Measurements from ENCODE around the gene CDKN2AIPNL.
"Not testable (repeated sequence)": the region's sequence is repeated elsewhere in the genome, so short reads cannot be mapped to it uniquely, and the experiment has no call there.

The CDKN2AIPNL gene

DNA sequence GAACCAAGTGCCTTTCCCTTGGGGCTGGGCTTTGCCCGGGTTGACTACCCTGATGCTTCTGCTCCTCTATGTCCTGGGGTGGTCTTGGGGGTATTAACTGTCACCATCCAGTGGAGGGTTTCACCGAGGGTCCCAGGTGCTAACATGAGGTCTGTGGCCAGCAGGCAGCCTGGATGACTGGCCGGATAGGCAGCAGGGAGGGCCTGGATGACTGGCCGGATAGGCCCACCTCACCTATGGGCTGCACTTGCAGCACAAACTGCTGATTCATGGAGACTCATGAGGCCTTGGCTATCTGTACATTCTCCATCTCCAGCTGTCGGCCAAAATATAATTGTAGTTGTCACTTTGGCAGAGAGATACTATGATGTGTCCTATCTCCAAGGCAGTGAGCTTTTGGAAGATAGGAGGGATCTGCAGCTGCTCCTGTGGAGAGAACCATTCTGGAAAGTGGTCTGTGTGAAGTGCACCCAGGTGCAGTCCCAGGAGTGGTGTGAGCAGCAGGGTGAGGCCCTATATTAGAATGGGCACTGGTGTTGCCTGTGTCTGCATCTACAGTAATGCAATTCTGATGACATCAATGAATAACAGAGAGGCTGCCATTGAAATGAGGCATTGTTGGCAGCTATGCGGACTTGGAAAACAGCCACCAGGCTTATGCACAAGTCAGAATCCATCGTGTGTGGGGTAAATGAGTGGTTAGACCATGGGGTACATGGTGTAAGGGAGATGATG lies 26.3 kb upstream of the CDKN2AIPNL start:
- peak; percentile 81 for DNase-seq

DNA sequence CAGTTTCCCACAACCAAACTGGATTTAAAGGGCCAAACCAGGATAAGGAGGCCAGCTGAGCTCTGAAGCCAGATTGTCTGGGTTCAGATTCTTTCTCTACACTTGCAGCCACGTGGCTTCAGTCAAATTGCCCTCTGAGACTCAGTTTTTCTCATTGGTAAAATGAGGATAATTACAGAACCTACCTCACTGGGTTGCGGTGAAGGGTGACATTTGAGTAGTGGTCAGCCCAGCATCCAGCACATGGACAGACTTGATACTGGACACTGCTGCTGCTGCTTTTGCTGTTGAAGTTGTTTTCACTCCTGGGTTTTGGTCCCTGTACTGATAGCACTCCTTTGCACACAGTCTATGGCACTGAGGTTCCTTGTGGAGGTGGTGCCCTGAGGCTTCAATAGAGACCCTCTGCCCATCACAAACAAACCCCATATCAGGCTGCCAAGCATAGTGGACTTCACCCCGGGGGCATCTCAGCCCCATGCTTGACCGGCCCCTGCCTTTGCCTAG lies 25.7 kb upstream of the CDKN2AIPNL start:
- DNase-seq: no peak

DNA sequence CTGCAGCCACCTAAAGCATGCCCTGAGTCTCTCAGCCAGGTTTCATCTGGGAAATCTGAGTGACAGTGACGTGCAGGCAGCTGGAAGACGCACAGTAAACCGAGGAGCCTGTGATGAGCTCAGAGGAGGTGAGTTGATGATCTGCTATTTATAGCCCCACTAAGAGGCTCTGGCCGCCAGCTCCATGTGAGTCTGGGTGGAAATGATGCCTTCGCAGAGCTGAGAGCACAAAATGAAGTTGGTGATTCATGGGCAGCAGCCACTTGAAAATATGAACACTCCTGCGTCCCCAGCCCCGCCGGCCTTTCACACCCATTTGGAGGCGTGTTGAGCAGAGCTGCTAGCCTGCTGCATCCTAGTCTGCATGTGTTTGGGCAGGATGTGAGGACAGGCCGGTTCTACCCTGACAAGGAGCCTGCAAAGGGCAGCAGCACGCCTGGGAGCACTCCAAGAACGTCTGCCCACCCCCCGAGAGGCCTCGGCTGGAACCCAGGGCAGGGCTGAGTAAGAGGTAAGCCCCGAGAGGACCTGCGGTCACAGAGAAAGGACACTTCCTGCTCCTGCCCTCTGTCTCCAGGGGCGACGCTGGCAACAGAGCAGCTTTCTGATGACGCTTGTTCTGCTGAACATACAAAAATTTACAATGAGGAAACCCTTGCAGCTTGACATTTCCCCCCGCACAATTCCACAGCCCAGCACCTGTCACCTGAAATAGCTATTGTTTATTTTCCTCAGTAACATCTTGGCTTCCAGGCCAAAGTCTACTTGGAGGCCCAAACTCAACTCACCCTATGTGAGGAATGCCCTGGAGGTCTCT lies 25.1 kb upstream of the CDKN2AIPNL start:
- DNase-seq: peak; percentile 95

DNA sequence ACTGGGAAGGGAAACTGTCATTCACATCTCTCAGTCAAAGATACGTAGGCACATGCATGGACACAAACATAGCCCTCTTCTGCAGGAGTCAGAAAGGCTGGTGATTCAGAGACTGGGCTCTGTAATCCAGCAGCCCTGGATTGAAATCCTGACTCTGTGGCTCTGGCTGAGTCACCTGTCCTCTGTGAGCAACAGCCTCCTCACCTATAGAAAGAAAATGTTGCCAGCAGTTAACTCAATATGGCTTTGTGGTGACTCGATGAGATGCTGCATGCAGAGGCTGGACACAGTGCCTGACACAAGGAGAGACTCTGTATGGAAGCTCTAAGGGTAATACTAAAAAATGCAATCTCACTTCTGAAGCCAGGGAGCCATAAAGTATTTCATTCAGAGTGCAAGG lies 23.9 kb upstream of the CDKN2AIPNL start:
- DNase-seq: peak; percentile 80

DNA sequence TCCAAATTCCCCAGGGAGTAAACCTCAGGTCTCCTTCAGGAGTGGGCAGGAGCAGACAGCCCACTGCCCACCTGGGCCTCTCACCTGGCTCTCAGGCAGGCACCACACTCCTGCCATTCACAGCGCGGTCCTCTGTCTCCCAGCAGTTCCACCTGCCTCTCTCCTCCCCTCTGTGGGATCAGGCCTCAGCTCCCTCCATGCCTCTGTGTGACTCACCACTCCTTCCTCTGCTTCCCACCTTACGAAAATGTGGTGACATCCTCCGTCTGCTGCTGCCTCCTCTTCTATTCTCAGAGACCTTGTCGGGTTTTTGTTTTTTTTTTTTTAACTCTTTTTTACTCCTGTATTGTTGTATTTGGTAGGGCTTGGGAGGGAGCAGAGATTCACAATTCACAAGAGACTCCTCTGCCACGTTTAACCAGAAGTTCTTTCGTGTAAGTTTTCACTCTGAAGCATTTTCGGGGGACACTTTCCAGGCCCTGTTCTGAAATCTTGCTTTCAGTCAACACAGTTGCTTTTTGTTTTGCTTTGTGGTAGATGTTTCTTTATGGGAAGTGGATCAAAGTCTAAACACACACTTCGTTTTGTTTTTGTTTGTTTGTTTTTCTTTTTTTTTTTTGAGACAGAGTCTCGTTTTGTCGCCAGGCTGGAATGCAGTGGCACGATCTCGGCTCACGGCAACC lies 21.1 kb upstream of the CDKN2AIPNL start:
- DNase-seq: peak; percentile 30

DNA sequence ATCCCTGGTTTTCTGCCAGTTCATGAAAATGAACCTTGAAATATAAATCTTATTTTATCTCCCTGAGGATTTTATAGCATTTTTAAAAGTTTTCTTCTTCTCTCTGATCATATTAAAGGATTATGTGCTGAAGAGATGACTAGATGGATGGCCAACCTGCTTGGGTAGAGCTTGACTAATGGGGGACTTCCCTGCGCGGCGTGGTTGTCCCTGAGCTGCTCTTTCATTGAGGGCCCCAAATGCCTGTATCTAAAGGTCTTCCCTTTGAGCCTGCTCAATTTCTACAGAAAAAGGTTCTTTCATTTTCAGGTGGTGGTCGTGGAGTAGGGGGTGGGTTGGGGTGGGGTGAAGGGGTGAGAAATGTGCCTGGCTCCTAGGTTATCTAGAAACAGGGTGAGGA lies 20.5 kb upstream of the CDKN2AIPNL start:
- DNase-seq: no peak

DNA sequence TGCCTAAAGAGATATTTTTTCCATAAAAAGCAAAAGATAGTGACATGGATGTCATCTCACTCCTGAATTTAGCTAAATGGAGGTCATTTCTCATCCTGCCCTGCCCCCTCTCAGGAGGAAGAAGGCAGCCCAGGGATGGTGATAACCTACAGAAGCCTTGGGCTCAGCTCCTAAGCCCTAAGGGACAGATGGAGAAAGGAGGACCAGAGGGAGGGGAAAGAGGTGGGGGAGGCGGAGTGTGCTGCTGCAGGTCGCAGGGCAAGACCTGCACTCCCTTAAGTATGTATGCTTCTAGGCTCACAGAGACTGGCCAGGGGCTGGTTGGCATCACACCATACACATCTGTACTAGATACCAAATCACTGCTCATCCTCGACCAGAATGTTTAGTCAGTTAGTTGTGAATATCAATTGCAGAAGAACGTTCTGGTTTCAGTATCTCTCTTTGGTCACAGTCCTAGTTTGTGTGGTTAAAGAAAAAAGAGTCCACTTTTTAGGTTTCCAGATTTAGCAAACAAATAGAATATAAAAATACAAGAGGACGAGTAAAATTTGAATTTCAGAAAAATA lies 18.4 kb upstream of the CDKN2AIPNL start:
- DNase-seq: no peak

DNA sequence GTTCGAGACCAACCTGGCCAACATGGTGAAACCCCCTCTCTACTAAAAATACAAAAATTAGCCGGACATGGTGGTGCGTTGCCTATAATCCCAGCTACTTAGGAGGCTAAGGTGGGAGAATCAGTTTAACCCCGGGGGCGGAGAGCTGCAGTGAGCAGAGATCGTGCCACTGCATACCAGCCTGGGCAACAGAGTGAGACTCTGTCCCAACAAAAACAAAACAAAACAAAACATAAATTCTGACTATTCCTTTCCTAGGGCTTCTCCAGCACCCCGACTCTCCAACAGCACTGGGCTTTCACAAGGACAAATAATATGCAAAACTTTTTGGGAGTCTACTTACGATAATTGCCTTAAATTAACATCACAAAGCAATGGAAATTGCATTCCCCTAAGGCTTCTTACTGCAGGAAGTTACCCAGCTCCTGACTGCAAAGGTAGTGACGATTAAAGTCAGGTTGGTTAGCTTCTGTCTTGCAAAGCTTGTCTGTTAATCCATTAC lies 15.9 kb upstream of the CDKN2AIPNL start:
- no peak for DNase-seq

DNA sequence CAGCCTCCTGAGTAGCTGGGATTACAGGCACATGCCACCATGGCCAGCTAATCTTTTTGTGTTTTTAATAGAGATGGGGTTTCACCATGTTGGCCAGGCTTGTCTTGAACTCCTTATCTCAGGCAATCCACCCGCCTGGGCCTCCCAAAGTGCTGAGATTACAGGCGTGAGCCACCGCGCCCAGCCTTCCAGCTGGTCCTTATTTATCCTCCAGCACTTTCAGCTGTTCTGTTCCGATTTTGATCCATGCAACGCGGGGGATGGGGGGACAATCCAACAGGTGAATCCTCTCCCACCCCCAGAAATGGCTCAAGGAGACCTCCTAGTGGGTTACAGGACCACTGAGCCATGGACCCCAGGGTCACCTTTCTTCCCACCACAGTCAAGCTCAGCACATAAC lies 14.7 kb upstream of the CDKN2AIPNL start:
- no peak for DNase-seq

DNA sequence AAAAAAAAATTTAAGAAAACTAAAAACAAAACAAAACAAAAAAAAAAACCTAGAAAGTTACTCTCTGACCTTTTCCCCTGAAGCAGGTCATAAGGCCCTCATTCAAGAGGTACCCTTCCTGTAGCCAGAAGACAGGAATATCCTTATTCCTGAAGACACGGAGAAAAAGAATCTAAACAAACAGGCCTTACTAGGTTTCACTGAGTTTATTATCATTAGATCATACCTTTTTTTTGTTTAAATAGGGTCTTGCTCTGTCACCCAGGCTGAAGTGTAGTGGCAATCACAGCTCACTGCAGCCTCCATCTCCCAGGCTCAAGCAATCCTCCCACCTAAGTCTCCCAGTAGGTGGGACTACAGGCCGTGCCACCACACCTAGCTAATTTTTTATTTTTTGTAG lies 11.7 kb upstream of the CDKN2AIPNL start:
- no peak for DNase-seq

DNA sequence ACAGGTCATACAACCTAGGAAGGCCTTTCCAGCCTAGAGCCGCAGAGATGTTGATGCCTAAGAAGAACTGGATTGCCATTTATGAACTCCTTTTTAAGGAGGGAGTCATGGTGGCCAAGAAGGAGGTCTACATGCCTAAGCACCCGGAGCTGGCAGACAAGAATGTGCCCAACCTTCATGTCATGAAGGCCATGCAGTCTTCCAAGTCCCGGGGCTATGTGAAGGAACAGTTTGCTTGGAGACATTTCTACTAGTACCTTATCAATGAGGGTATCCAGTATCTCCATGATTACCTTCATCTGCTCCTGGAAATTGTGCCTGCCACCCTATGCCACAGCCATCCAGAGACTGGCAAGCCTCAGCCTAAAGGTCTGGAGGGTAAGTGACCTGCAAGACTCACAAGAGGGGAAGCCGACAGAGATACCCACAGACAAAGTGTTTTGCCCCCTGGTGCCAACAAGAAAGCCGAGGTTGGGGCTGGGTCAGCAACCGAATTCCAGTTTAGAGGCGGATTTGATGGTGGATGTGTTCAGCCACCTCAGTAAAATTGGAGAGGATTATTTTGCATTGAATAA lies 11.2 kb upstream of the CDKN2AIPNL start:
- no peak for DNase-seq

DNA sequence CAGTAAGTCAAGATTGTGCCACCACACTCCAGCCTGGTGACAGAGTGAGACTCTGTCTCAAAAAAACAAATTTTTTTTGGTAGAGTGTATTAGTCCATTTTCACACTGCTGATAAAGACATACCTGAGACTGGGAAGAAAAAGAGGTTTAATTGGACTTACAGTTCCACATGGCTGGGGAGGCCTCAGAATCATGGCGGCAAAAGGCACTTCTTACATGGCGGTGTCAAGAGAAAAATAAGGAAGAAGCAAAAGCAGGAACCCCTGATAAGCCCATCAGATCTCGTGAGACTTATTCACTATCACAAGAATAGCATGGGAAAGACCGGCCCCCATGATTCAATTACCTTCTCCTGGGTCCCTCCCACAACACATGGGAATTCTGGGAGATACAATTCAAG lies 9.4 kb upstream of the CDKN2AIPNL start:
- DNase-seq: not testable (repeated sequence)

DNA sequence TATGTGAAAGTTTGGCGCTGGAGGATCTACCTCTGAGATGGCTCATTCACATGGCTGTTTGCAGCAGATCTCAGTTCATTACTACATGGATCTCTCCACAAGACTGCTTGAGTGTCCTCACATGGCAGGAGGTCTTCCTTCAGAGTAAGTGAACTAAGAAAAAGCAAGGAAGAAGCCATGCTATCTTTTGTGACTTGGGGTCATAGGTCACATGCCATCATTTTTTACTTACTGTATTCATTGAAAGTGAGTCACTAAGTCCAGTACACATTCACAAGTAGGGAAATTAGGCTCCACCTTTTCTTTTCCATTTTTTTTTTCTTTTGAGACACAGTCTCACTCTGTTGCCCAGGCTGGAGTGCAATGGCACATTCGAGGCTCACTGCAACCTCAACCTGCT lies 8.7 kb upstream of the CDKN2AIPNL start:
- DNase-seq: no peak

DNA sequence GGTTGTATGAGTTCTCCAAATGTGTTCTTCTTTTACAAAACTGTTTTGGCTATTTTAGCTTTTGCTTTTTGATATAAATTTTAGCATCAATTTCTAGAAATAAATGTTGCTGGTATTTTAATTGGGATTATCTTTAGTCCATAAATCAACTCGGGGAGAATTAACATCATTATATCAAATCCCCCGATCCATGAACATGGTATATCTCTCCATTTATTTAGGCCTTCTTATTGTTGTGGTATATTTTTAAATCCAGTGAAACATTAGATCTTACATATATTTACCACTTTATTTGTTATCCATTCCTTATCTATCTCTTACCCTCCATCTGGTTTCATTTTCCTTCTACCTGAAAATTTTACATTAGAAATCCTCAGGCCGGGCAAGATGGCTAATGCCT lies 7.3 kb upstream of the CDKN2AIPNL start:
- no peak for DNase-seq

DNA sequence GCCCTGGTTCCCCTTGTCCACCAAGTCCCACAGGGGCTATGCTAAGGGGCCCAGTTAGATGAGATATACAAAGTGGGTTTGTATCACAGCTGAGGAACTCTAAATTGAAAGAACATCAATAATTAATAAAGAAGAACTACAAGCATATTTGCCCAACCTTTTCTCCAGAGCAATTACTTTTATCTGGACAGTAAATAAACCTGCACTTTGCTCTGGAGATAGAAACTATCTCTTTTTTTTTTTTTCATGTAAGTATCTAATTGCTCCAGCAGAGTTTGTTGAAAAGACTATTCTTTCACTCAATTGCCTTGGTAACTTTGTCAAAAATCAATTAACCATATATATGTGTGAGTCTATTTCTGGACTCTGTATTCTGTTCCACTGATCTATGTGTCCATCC lies 6.0 kb upstream of the CDKN2AIPNL start:
- DNase-seq: no peak

DNA sequence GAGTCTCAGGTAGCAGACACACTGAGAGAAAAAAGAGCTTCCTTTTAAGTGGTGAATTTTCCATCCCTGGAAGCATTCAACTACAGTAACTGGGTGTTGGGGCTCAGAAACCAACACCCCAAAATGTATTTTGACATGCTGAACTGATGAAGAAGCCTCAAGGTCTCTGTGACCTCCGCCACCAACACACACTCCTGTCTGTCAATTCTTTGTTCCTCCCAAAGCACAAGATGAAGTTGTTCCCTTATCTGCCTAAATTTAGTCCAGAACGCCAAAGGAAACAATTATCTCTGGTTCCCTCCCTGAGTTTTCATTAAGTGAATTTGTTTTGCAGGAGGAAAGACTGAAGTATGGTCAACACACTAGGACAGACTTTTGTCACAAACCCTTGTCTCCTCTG lies 1.4 kb upstream of the CDKN2AIPNL start:
- no peak for DNase-seq

DNA sequence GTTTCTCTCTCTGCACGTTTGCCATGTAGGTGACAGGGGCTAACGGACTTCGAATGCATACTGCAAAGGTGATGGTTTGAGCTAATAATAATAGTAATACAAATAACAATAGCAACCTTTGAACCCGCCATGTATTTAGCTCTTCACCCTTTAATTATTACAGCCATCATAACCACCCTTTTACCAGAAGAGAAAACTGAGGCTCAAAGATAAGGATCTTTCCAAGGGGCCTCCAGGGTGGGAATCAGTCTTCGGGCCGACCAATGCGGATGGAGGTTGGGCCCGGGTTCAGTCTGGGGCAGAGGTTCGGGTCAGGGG lies 494 bp downstream of the CDKN2AIPNL start:
- no peak for DNase-seq

DNA sequence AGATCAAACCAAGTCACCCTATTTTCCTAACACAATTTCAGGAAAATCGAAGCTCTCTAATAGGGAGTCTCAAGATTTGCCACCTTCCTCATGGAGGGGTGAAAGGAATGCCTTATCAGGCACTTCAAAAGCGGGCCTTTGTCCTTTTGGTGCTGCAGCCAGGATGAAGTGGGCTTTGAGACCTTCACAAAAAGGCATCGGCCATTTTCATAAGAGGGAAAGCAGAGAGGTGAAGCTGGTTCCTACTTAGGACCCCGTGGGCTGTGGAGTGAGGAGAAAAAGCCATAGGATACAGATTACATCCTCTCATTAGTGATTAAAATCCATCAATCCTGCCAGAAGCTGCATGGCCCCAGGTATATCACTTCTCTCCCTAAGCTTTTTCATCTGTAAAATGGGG lies 859 bp downstream of the CDKN2AIPNL start:
- DNase-seq: no peak

DNA sequence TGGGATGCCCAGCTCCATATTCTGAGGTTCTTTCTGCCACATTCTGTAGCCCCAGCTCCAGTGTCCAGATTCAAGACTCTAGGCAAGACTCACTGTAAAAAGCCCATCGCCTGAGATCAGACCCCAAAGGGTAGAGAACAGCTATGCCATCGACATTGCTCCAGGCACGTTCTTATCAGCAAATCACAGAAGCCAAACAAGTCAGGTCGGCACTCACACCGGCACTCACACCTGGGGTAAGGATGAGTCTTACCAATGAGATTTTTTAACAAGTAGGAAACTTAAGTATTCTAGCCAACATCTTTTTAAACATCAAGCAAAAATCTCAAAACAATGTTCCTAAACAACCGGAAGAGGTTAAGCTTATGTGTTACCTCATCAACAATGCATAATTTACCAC lies 2.4 kb downstream of the CDKN2AIPNL start:
- DNase-seq: no peak

DNA sequence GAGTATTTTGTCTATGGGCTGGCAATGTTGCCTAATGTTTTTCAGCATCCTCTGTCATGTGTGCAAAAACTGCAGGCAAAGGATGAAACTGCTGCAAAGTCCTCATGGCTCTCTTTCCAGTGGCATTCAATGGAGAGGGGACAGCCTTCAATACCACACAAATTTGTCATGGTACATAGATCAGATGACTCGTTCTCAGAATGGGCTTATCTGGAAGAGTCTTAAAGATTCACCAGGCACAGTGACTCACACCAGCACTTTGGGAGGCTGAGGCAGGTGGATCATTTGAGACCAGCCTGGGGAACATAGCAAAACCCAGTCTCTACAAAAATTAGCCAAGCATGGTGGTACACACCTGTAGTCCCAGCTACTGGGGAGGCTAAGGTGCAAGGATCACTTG lies 5.3 kb downstream of the CDKN2AIPNL start:
- peak; percentile 40 for DNase-seq

DNA sequence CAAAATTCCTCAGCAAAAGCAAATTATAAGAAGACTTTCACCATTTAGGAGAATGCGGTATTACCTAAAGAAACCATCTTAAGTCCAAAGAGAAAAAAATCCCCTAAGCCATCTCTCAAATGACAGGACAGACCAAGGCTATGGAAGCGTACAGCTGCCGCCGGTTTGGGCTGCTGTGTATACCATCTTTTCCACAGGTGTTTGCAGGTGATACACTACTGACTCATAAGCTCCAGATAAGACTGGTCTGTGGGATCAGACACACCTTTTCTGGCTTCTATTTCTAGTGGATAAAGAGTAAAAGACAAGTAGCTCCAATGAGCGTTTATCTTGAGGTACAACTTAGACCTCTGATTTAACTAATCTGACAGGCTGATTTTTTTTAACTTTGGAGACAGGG lies 7.7 kb downstream of the CDKN2AIPNL start:
- no peak for DNase-seq

DNA sequence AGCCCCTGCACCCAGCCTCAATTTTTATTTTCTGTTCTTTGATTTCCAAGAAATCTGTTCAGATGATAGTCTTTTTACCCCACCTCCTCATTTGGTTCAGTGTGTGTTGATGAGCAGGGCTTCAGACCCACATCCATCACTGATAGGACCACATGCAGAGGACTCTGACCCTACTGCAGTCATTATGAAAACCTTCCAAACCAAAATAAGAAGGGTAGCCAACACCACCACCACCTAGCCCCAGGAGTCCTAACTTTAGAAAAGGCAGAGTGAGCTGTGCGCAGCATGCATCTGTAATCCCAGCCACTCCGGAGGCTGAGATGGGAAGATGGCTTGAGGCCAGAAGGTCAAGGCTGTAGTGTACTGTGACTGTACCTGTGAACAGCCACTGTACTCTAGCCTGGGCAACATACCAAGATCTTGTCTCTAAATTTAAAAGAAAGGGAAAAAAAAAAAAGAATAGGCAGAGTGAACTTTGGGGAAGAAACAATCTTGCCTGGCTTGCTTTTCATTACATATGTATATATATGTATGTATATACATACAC lies 13.0 kb downstream of the CDKN2AIPNL start:
- no peak for DNase-seq

DNA sequence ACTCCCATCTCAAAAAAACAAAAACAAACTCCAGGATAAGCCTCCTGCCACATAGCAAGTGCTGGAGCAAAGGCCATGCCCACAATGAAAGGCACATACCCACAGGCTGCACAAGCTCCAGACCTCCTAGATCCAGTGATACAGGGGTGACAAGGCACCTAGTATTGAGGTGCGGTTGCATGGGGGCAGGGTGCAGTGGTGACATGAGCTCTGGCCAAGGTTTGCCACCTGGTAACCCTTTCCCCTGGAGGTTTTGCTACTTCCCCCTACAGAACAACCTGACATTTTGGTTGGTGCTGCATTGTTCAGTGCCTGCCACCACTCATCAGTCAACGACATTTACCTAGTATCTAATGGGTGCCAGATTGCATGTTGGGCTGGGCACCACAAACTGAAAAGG lies 14.5 kb downstream of the CDKN2AIPNL start:
- DNase-seq: no peak

Data from fibroblast of skin of right biceps (primary cell).